A673 (cell line): ENCODE data around the gene UNC13D.

Experiments
- CTCF ChIP-seq: fragments of 300-800, 200-600 bp; sonication (generic); conservative IDR thresholded peaks from 2 replicates; pipeline ENCODE4 v1.5.1; 2017; ENCODE audit warnings: low read depth, mild to moderate bottlenecking, antibody characterized with exemption, low read length, moderate library complexity, mixed read lengths
- EZH2 ChIP-seq: fragments of 200-600 bp; sonication (generic); IDR thresholded peaks from 2 replicates; pipeline ENCODE4 v1.6.1; 2017; ENCODE audit warnings: borderline replicate concordance, low read depth, mild to moderate bottlenecking, mixed read lengths, antibody characterized with exemption, low read length; ENCODE audit not compliant: poor library complexity, severe bottlenecking

DNA sequence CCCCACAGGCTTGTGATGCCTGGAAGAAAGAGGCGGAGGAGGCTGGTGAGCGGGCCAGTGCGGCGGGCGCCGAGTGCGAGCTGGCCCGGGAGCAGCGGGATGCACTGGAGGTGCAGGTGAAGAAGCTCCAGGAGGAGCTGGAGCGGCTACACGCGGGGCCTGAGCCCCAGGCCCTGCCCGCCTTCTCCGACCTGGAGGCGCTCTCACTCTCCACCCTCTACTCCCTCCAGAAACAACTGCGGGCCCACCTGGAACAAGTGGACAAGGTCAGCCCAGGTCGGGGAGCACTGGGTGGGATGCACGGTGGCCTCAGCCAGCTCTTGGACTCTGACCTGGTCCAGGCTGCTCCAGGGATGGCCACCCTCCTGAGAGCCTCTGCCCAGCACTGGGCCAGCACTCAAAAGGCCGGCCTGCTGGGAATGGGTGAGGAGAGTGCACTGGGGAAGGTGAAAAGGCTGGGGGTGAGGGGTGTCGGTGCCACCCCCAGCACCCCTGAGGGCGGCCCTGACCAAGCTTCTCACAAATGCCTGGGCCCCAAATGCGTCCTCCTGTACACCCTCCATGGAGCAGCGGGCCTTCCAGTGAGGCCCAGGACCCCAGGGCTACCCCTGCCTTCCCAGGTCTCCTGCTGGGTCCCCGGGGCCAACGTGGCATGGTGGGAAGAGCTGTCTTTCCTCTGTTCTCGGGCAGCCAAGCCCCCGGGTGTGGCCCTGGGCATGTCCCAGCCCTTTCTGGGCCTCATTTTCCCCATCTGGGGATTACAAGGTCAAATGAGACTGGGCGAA, 20.8 kb downstream of the UNC13D start:
- TF ChIP-seq CTCF (no peak), EZH2 (no peak)
